K562 (cell line): ENCODE results near the gene RBPJ. TPM values are rescaled to one million over a fixed set of nuclear protein-coding genes. Genes with fewer than 3 reads are reported as not detected.

ENCODE experiments used
- ATAC-seq: fragments of 200-7000 bp; cut with Tn5 transposase; 3 replicates; pipeline ENCODE4 v1.9.1; 2020; ENCODE audit warnings: moderate library complexity
- BruUV-seq: library from RNA; stranded (reverse); fragments of 400-500 nt; replicated peaks from 2 replicates; lab custom pipeline; 2021; lab: Mats Ljungman, UMichigan
- CTCF ChIA-PET: fragments of 300-600 bp; formaldehyde crosslinking; extraction: SDS; loops from one replicate; lab custom pipeline; 2021; ENCODE audit warnings: low intra/inter-chr PET ratio; lab: Yijun Ruan, JAX
- POLR2A ChIA-PET: fragments of 300-600, 350-650 bp; sonication (Branson Sonifier 250); formaldehyde crosslinking; extraction: SDS; loops from one replicate; lab custom pipeline; 2021; ENCODE audit warnings: antibody characterized with exemption, inconsistent platforms; lab: Yijun Ruan, JAX
- DNase-seq, 4 experiments: peaks; one replicate each; pipeline versions ENCODE4 v3.0.0 to v3.0.0-alpha.2; 2011 to 2018; ENCODE audit warnings: low spot score in 3 of 4, mixed read lengths in 3 of 4; ENCODE audit errors: extremely low read depth in 1 of 4
- FAIRE-seq: peaks from 2 replicates; lab custom pipeline; 2011; peaks lifted over from hg19 to GRCh38; lab: Jason Lieb, UNC
- H2AFZ ChIP-seq: 2 replicates; pipeline ENCODE4 v1.6.0; 2011; ENCODE audit warnings: low read depth, low read length, control low read depth, inconsistent platforms
- H3K27ac ChIP-seq: fragments of 200-600 bp; 3 replicates; pipeline ENCODE4 v1.8.0; 2011; ENCODE audit warnings: low read depth, mild to moderate bottlenecking, control low read depth, inconsistent platforms, low read length, moderate library complexity, mixed read lengths; ENCODE audit errors: extremely low read depth
- H3K27me3 ChIP-seq, 2 experiments: fragments of 300-600 bp in 1 of 2; 2 replicates in 1 of 2; 3 replicates in 1 of 2; pipeline versions ENCODE4 v1.6.0 to v1.8.0; 2011; ENCODE audit warnings: inconsistent platforms in 2 of 2, low read length in 2 of 2, mild to moderate bottlenecking in 1 of 2, mixed read lengths in 1 of 2, moderate library complexity in 1 of 2; ENCODE audit not compliant: control insufficient read depth in 2 of 2, insufficient read depth in 2 of 2
- H3K36me3 ChIP-seq: fragments of 300-600 bp; 3 replicates; pipeline ENCODE4 v1.8.0; 2011; ENCODE audit warnings: mild to moderate bottlenecking, low read length, inconsistent platforms; ENCODE audit not compliant: control insufficient read depth, insufficient read depth
- H3K4me1 ChIP-seq, 2 experiments: fragments of 200-600 bp in 1 of 2; replicated peaks in 1 of 2; 2 replicates in 1 of 2; 3 replicates in 1 of 2; pipeline versions ENCODE4 v1.5.1 to v1.8.0; 2011; ENCODE audit warnings: inconsistent platforms in 2 of 2, low read length in 2 of 2, mild to moderate bottlenecking in 1 of 2, mixed read lengths in 1 of 2, moderate library complexity in 1 of 2; ENCODE audit not compliant: control insufficient read depth in 2 of 2, insufficient read depth in 2 of 2
- H3K4me2 ChIP-seq: 2 replicates; pipeline ENCODE4 v1.6.1; 2011; ENCODE audit warnings: low read length, control low read depth, inconsistent platforms, mixed read lengths; ENCODE audit not compliant: insufficient read depth
- H3K4me3 ChIP-seq: fragments of 200-600 bp; sonication (generic), shearing (Covaris generic); 2 replicates; pipeline ENCODE4 v1.5.1; 2016; ENCODE audit warnings: control low read depth, inconsistent platforms
- H3K79me2 ChIP-seq: fragments of 200-600 bp; 3 replicates; pipeline ENCODE4 v1.8.0; 2011; ENCODE audit warnings: low read length, inconsistent platforms; ENCODE audit not compliant: control insufficient read depth, insufficient read depth
- H3K9ac ChIP-seq, 2 experiments: 2 replicates each; pipeline versions ENCODE4 v1.6.0 to v1.6.1; 2011; ENCODE audit warnings: low read depth in 2 of 2, low read length in 2 of 2, control low read depth in 1 of 2, inconsistent platforms in 1 of 2, mild to moderate bottlenecking in 1 of 2, mixed read lengths in 1 of 2; ENCODE audit not compliant: insufficient read depth in 1 of 2
- H3K9me1 ChIP-seq: one replicate; pipeline ENCODE4 v1.6.0; 2011; ENCODE audit warnings: inconsistent platforms, mild to moderate bottlenecking, low read length, moderate library complexity; ENCODE audit not compliant: control insufficient read depth, insufficient read depth
- H3K9me3 ChIP-seq: replicated peaks from 2 replicates; pipeline ENCODE4 v1.5.1; 2011; ENCODE audit warnings: low read depth, low read length, inconsistent platforms; ENCODE audit not compliant: control insufficient read depth, insufficient read depth
- H4K20me1 ChIP-seq: replicated peaks from 2 replicates; pipeline ENCODE4 v1.6.1; 2011; ENCODE audit warnings: low read length, inconsistent platforms, mixed read lengths; ENCODE audit not compliant: control insufficient read depth, insufficient read depth
- ARID4B ChIP-seq: sonication (generic); formaldehyde crosslinking; IDR thresholded peaks from 2 replicates; pipeline ENCODE4 v1.8.0; 2022; ENCODE audit warnings: mild to moderate bottlenecking, missing genetic modification reagents
- EWSR1 ChIP-seq: fragments of 450-650 bp; IDR thresholded peaks from 2 replicates; pipeline ENCODE4 v1.6.1; 2018; ENCODE audit warnings: borderline replicate concordance, mild to moderate bottlenecking, low read depth, moderate library complexity; ENCODE audit not compliant: partially characterized antibody
- PREB ChIP-seq: sonication (generic); formaldehyde crosslinking; IDR thresholded peaks from 2 replicates; pipeline ENCODE4 v1.8.1; 2023; ENCODE audit warnings: mild to moderate bottlenecking, missing genetic modification reagents
- PRMT5 ChIP-seq: sonication (generic); formaldehyde crosslinking; IDR thresholded peaks from 2 replicates; pipeline ENCODE4 v1.5.0; 2020; ENCODE audit warnings: missing genetic modification reagents
- ZBTB1 ChIP-seq: sonication (generic); formaldehyde crosslinking; IDR thresholded peaks from 2 replicates; pipeline ENCODE4 v1.8.1; 2023; ENCODE audit warnings: missing genetic modification reagents, low read depth, mild to moderate bottlenecking, borderline replicate concordance
- ZNF282 ChIP-seq: sonication (generic); formaldehyde crosslinking; IDR thresholded peaks from 2 replicates; pipeline ENCODE4 v1.8.1; 2023; ENCODE audit warnings: missing genetic modification reagents
- ZNF318 ChIP-seq, 2 experiments: fragments of 450-650 bp; IDR thresholded peaks; 2 replicates each; pipeline ENCODE4 v1.6.1; 2016; ENCODE audit warnings: mild to moderate bottlenecking in 2 of 2, borderline replicate concordance in 1 of 2, low read depth in 1 of 2, moderate library complexity in 1 of 2
- in situ Hi-C: fragments of 300-500 bp; cut with MboI; formaldehyde crosslinking; loops from 4 replicates; pipeline ENCODE4 v1.15.0; 2018; ENCODE audit warnings: inconsistent platforms, mixed read lengths
- intact Hi-C: fragments of 100-400 bp; cut with micrococcal nuclease; formaldehyde crosslinking; loops from 2 replicates; pipeline ENCODE4 v1.14.2; 2022
- polyA plus RNA-seq, 8 experiments: library from polyadenylated mRNA; depleted of rRNA in 4 of 8; stranded (reverse) in 5 of 8; unstranded in 3 of 8; fragments of >200 nt; fragmentation: Nextera tagmentation in 2 of 8; fragmentation: Illumina TruSeq in 1 of 8; extraction: Ambion mirVana in 2 of 8; extraction: Trizol in 1 of 8; gene quantifications; 2 replicates each; pipeline versions ENCODE4 v1.2.1 to v1.2.3, GENCODE V29; 2011 to 2014; ENCODE audit warnings: inconsistent platforms in 1 of 8, missing spikeins in 1 of 8
- total RNA-seq, 7 experiments: library from RNA; depleted of rRNA in 6 of 7; stranded (reverse); fragments of >200 nt in 6 of 7; fragmentation: Illumina TruSeq in 2 of 7; extraction: Trizol in 2 of 7; gene quantifications; 2 replicates each; pipeline versions ENCODE4 v1.2.1 to v1.2.3, GENCODE V29; 2011 to 2021; ENCODE audit warnings: low replicate concordance in 1 of 7

The RBPJ gene
- total and polyA plus RNA-seq, 9 of the 15 experiments (the other 6 are each of a cell fraction or from before 2014, with no cell fraction given) = 17.2 to 49.4 (median 33.8) TPM

GRCh38 chr4:26308568-26308967 is 12.2 kb upstream of the RBPJ start:
- Histone ChIP-seq H4K20me1 (no peaks in the 10 kb centered on the region), H3K4me2 (no peak overlapping the region), H3K9me1 (no peaks in the 10 kb centered on the region), H3K9ac (no peak overlapping the region), H3K79me2 (no peaks in the 10 kb centered on the region), H3K27me3 (no peaks in the 10 kb centered on the region), H3K27ac (no peak overlapping the region), H3K9me3 (no peaks in the 10 kb centered on the region), H2AFZ (no peak overlapping the region), H3K36me3 (no peaks in the 10 kb centered on the region), H3K4me1 (no peaks in the 10 kb centered on the region), H3K4me3 (no peak overlapping the region)
- in situ Hi-C loops (no loop called here), intact Hi-C loops (no loop called here)
- BruUV-seq = no TSS peak
- ChIA-PET CTCF (no interaction called here), POLR2A (no interaction called here)
- FAIRE-seq (no peak), ATAC-seq (no peak), DNase-seq (no peak)
- TF ChIP-seq PREB (CRISPR knock-in tag) (no peak), ARID4B (CRISPR knock-in tag) (no peak), ZNF318 (IDR thresholded peaks at IDR 0.05; ENCODE audit: borderline replicate concordance in 1 of 2, low read depth in 1 of 2) (no peak), ZBTB1 (CRISPR knock-in tag) (no peak), ZNF282 (CRISPR knock-in tag) (no peak), PRMT5 (no peak), EWSR1 (no peak)
